Stomach (tissue), 9 donors: ENCODE data around the gene TFB1M. TPM values are rescaled to one million over a fixed set of nuclear protein-coding genes. Genes with fewer than 3 reads are reported as not detected.

Experiments
- DNase-seq, 2 donors: peaks; one replicate each; pipeline versions ENCODE4 v3.0.0 to v3.0.0-alpha.2; 2013 to 2019
- H3K27ac ChIP-seq, 5 donors: fragments of 200-600 bp in 4 of 5; sonication (generic) in 4 of 5; one replicate each; pipeline ENCODE4 v1.5.1; 2013 to 2019; ENCODE audit warnings: mild to moderate bottlenecking in 1 of 5, moderate library complexity in 1 of 5
- H3K27me3 ChIP-seq, 3 donors: fragments of 200-600 bp; sonication (generic); one replicate each; pipeline ENCODE4 v1.5.1; 2017 to 2019; ENCODE audit warnings: mixed run types in 1 of 3
- H3K36me3 ChIP-seq, 4 donors: fragments of 200-600 bp; sonication (generic); 1 replicate in 3 of 4; 2 replicates in 1 of 4; pipeline ENCODE4 v1.5.1; 2016 to 2019
- H3K4me1 ChIP-seq, 4 donors: fragments of 200-600 bp; sonication (generic); one replicate each; pipeline ENCODE4 v1.5.1; 2016 to 2019
- H3K4me3 ChIP-seq, 4 donors: fragments of 200-600 bp; sonication (generic) in 3 of 4; one replicate each; pipeline ENCODE4 v1.5.1; 2016 to 2019; ENCODE audit warnings: mild to moderate bottlenecking in 1 of 4
- H3K9me3 ChIP-seq, 4 donors: fragments of 200-600 bp; sonication (generic); one replicate each; pipeline ENCODE4 v1.5.1; 2016 to 2019
- EP300 ChIP-seq: sonication (generic); formaldehyde crosslinking; IDR thresholded peaks from one replicate; pipeline ENCODE4 v1.6.1; 2017; ENCODE audit warnings: antibody characterized with exemption
- POLR2A ChIP-seq, 4 donors: fragments of 450-650 bp; IDR thresholded peaks; one replicate each; pipeline ENCODE4 v1.6.1; 2016; ENCODE audit warnings: antibody characterized with exemption in 4 of 4, control low read depth in 2 of 4, mild to moderate bottlenecking in 1 of 4, moderate library complexity in 1 of 4
- POLR2AphosphoS5 ChIP-seq, 3 donors: sonication (generic); formaldehyde crosslinking; IDR thresholded peaks; one replicate each; pipeline ENCODE4 v1.6.1; 2016; ENCODE audit warnings: antibody characterized with exemption in 3 of 3
- WGBS, 5 donors: extraction: QIAGEN DNeasy Blood & Tissue Kit in 3 of 5; methylation state at CpG; one replicate each; pipeline versions ENCODE4 v1.1.5 to v1.1.7; 2013 to 2018; 5-methylcytosine and 5-hydroxymethylcytosine counted together
- intact Hi-C: fragments of 100-400 bp; cut with DNase I; formaldehyde crosslinking; loops from one replicate; pipeline ENCODE4 v1.15.1; 2023; ENCODE audit warnings: low total_unique reads
- polyA plus RNA-seq, 3 donors: library from polyadenylated mRNA; stranded (reverse); fragments of 200-250 nt; gene quantifications; one replicate each; pipeline ENCODE4 v1.2.3, GENCODE V29; 2013
- total RNA-seq, 5 donors: library from RNA; depleted of rRNA; stranded (reverse); fragments of >200 nt; gene quantifications; one replicate each; pipeline versions ENCODE4 v1.1.0 to v1.2.3, GENCODE V29; 2014 to 2016
- TF ChIP-seq, protein P1 (sequence below), 7 experiments: fragments of 450-650 bp in 4 of 7; fragments of 200-600 bp in 3 of 7; sonication (generic) in 3 of 7; IDR thresholded peaks; one replicate each; pipeline ENCODE4 v1.5.1; 2016 to 2019; ENCODE audit warnings: antibody characterized with exemption in 7 of 7, control low read depth in 2 of 7, mild to moderate bottlenecking in 1 of 7
- donor health status: healthy with polysubstance abuse.
- donor health status: Bipolar disorder and iron deficiency.
- donor health status: healthy.

The TFB1M gene
- total and polyA plus RNA-seq, 8 donors = 5.4 to 37.9 (median 13.7) TPM

GRCh38 chr6:155216312-155217046, 97.8 kb downstream of the TFB1M start:
- H3K36me3 ChIP-seq = peaks cover 0 to 3% (median 0%) of the 10 kb centered on the region in 4 donors
- H3K27me3 ChIP-seq = no peaks in the 10 kb centered on the region
- H3K9me3 ChIP-seq = no peaks in the 10 kb centered on the region
- TF ChIP-seq, protein P1, sequence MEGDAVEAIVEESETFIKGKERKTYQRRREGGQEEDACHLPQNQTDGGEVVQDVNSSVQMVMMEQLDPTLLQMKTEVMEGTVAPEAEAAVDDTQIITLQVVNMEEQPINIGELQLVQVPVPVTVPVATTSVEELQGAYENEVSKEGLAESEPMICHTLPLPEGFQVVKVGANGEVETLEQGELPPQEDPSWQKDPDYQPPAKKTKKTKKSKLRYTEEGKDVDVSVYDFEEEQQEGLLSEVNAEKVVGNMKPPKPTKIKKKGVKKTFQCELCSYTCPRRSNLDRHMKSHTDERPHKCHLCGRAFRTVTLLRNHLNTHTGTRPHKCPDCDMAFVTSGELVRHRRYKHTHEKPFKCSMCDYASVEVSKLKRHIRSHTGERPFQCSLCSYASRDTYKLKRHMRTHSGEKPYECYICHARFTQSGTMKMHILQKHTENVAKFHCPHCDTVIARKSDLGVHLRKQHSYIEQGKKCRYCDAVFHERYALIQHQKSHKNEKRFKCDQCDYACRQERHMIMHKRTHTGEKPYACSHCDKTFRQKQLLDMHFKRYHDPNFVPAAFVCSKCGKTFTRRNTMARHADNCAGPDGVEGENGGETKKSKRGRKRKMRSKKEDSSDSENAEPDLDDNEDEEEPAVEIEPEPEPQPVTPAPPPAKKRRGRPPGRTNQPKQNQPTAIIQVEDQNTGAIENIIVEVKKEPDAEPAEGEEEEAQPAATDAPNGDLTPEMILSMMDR (IDR thresholded peaks at IDR 0.05) = no peak
- TF ChIP-seq EP300 (no peak), POLR2AphosphoS5 (IDR thresholded peaks at IDR 0.05) (no peak), POLR2A (IDR thresholded peaks at IDR 0.05) (no peak)
- no peak overlapping the region for H3K27ac ChIP-seq
- intact Hi-C loops = no loop called here
- peaks cover 0 to 12% (median 0%) of the 10 kb centered on the region in 4 donors for H3K4me1 ChIP-seq
- WGBS, 5 donors = 46 to 62% (median 58%) methylated on average over 11 of the region's 11 CpGs
- DNase-seq = no peak
- H3K4me3 ChIP-seq = no peak overlapping the region

- no peak overlapping the region for H3K27ac ChIP-seq
Observed at GRCh38 chr6:155215906-155216305, 98.4 kb downstream of the TFB1M start.

DNA sequence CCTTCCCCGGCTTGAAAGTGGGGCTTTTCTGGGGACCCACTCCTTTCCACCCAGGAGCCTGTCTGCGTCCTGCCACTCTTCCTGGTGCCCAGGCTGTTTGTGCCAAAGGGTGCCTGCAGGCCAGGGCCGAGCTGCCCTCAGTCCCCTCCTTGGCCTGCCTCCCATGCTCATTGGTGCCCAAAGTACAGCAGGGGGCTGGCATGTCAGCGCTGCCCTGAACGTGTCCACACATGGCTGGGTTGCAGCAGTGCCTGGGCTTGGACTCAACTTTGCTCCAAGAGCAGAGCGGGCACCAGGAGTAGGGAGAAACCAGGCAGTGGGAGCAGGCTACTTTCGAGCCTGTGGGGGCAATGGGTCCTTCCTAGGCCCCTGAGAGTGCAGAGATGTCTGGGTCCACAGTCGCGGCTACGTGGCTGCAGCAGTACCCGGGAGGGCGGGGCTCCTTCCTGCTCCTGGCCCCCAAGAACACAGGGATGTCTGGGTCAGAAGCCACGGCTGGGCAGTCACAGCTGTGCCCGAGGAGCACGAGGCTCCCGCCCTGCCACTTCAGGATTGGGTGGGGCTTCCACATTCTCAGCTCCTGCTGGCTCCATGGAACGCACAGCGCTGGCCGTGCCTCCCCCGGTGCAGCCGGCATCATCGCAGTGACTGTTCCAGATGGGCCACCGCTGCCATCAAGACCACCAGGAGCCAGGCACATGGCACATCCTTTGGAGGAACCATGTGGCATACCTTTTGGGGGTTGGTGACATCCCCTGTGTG, 100.5 kb downstream of the TFB1M start:
- Histone ChIP-seq H3K9me3 (no peaks in the 10 kb centered on the region), H3K27ac (no peak overlapping the region), H3K4me3 (no peak overlapping the region), H3K27me3 (no peaks in the 10 kb centered on the region), H3K36me3 (peaks cover 0 to 8% (median 0%) of the 10 kb centered on the region in 4 donors), H3K4me1 (no peaks in the 10 kb centered on the region)
- 78 to 92% (median 86%) methylated on average over 8 to 23 of the region's 23 CpGs for WGBS, 5 donors
- no peak for DNase-seq
- TF ChIP-seq, protein P1 (IDR thresholded peaks at IDR 0.05) = no peak
- no peak for TF ChIP-seq POLR2A (IDR thresholded peaks at IDR 0.05)
- no peak for TF ChIP-seq POLR2AphosphoS5 (IDR thresholded peaks at IDR 0.05)
- TF ChIP-seq EP300 = no peak
- intact Hi-C loops = no loop called here

More at GRCh38 chr6:155215906-155216305, 98.4 kb downstream of the TFB1M start:
- TF ChIP-seq EP300 = no peak
- TF ChIP-seq POLR2AphosphoS5 (IDR thresholded peaks at IDR 0.05) = no peak
- TF ChIP-seq, protein P1 (IDR thresholded peaks at IDR 0.05) = no peak
- TF ChIP-seq POLR2A (IDR thresholded peaks at IDR 0.05) = no peak
- Histone ChIP-seq H3K4me1 (peaks cover 0 to 12% (median 0%) of the 10 kb centered on the region in 4 donors), H3K9me3 (no peaks in the 10 kb centered on the region), H3K4me3 (no peak overlapping the region), H3K36me3 (peaks cover 0 to 8% (median 0%) of the 10 kb centered on the region in 4 donors), H3K27me3 (no peaks in the 10 kb centered on the region)
- 86 to 92% (median 88%) methylated on average over 4 of the region's 4 CpGs for WGBS, 5 donors
- DNase-seq = no peak
- intact Hi-C loops = no loop called here

DNA sequence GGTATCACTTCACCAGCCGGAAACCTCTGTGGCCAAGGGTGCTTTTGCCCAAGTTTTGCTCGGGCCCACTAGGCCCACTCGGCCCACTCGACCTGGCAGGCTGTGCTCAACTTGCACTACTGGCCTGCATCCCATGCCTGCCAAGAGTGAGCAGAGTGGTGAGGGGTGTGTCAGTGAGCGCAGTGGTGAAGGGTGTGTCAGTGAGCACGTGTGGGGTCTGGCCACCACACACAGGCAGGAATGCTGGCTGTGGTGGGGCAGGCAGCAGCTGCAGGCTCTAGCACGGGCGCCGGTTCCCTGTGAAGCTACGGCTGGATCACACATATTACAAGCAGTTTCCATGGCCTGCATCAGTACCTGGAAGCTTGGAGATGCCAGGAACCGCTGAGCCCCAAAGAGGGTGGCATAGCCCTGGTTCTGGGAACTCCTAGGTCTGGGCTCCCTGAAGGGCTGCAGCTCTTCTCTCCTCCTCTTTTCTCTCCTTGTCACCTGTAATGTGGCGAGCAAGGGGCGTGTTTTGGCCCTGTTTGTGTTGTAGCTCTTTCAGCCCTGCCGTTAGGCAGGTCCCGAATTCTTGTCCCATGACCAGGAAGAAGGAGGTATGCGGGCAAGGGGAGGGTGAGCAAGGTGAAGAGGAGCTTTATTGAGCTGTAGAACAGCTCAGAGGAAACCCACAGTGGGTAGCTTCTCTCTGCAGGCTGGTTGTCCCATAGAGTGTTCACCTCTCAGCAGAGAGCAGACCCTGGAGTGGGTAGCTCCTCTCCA, 101.5 kb downstream of the TFB1M start:
- TF ChIP-seq POLR2AphosphoS5 (IDR thresholded peaks at IDR 0.05) (no peak), EP300 (no peak), POLR2A (IDR thresholded peaks at IDR 0.05) (no peak)
- TF ChIP-seq, protein P1 (IDR thresholded peaks at IDR 0.05) = no peak

More for the DNA sequence above, 101.5 kb downstream of the TFB1M start:
- WGBS, 5 donors = 89 to 93% (median 91%) methylated on average over 11 to 16 of the region's 16 CpGs
- Histone ChIP-seq H3K27ac (no peak overlapping the region), H3K4me1 (no peaks in the 10 kb centered on the region), H3K36me3 (peaks cover 0 to 8% (median 0%) of the 10 kb centered on the region in 4 donors), H3K9me3 (no peaks in the 10 kb centered on the region), H3K27me3 (no peaks in the 10 kb centered on the region), H3K4me3 (no peak overlapping the region)
- no peak for DNase-seq
- intact Hi-C loops = no loop called here
